Ishikawa (cell line): ENCODE data around the gene GRP.

Source experiments
- CEBPB ChIP-seq: IDR thresholded peaks from 2 replicates; pipeline ENCODE4 v1.6.1; 2012
- CREB1 ChIP-seq: IDR thresholded peaks from 2 replicates; pipeline ENCODE4 v1.6.1; 2012; ENCODE audit warnings: low read depth
- EP300 ChIP-seq: IDR thresholded peaks from 2 replicates; pipeline ENCODE4 v1.6.1; 2012; ENCODE audit warnings: borderline replicate concordance
- TAF1 ChIP-seq: IDR thresholded peaks from 2 replicates; pipeline ENCODE4 v1.6.1; 2012; ENCODE audit warnings: low read depth, mild to moderate bottlenecking
- YY1 ChIP-seq: IDR thresholded peaks from 2 replicates; pipeline ENCODE4 v1.6.1; 2012; ENCODE audit warnings: low read depth

GRCh38 chr18:59279193-59279592 lies 59.2 kb downstream of the GRP start:
- no peak for TF ChIP-seq EP300
- TF ChIP-seq CEBPB, result no peak
- no peak for TF ChIP-seq YY1
- no peak for TF ChIP-seq CREB1
- TF ChIP-seq TAF1, result no peak
